SU-DHL-6 (cell line): Measurements from ENCODE around the gene LTA4H.

Source experiments
- CTCF ChIP-seq: fragments of 200-600 bp; sonication (generic); IDR thresholded peaks from one replicate; pipeline ENCODE4 v1.5.1; 2017; ENCODE audit warnings: antibody characterized with exemption, mild to moderate bottlenecking, low read length, moderate library complexity; ENCODE audit not compliant: insufficient read depth, poor library complexity, severe bottlenecking
- EZH2phosphoT487 ChIP-seq: fragments of 200-600 bp; sonication (generic), shearing (Covaris generic); conservative IDR thresholded peaks from 2 replicates; pipeline ENCODE4 v1.6.1; 2018; ENCODE audit warnings: mild to moderate bottlenecking, antibody characterized with exemption, low read length, moderate library complexity, mixed read lengths

GRCh38 chr12:95956557-95957145 lies 78.7 kb downstream of the LTA4H start:
- TF ChIP-seq CTCF (no peak), EZH2phosphoT487 (no peak)
